B cell (primary cell): ENCODE data around the gene ARHGEF3. TPM values are rescaled to one million over a fixed set of nuclear protein-coding genes. Genes with fewer than 3 reads are reported as not detected.

ENCODE experiments used
- ATAC-seq: fragments of 200-7000 bp; cut with Tn5 transposase; one replicate; pipeline ENCODE4 v1.10.0; 2021; ENCODE audit warnings: low read depth, mild to moderate bottlenecking, moderate number of reproducible peaks, moderate library complexity
- CTCF ChIA-PET: fragments of 350-600 bp; sonication (Branson Sonifier 250); formaldehyde crosslinking; loops from one replicate; lab custom pipeline; 2021; ENCODE audit warnings: antibody characterized with exemption, inconsistent platforms; lab: Charles Lee
- POLR2A ChIA-PET: fragments of 350-600 bp; sonication (Branson Sonifier 250); formaldehyde crosslinking; loops from one replicate; lab custom pipeline; 2021; ENCODE audit warnings: antibody characterized with exemption; lab: Charles Lee
- DNase-seq: peaks from one replicate; pipeline ENCODE4 v3.0.0; 2013
- H2AFZ ChIP-seq: 2 replicates; pipeline ENCODE4 v1.6.1; 2012; ENCODE audit warnings: mild to moderate bottlenecking, low read depth, low read length; ENCODE audit not compliant: insufficient read depth, poor library complexity, severe bottlenecking
- H3K27ac ChIP-seq, 2 donors: 1 replicate in 1 of 2; 2 replicates in 1 of 2; pipeline ENCODE4 v1.5.1; 2012 to 2013; ENCODE audit warnings: low read length in 2 of 2, mild to moderate bottlenecking in 2 of 2, moderate library complexity in 1 of 2
- H3K27me3 ChIP-seq, 4 experiments: fragments of 200-600 bp in 1 of 4; sonication (generic) in 1 of 4; replicated peaks in 1 of 4; 1 replicate in 2 of 4; 2 replicates in 2 of 4; pipeline versions ENCODE4 v1.6.1 to v1.7.0; 2013 to 2016; ENCODE audit warnings: low read length in 3 of 4, mild to moderate bottlenecking in 2 of 4, mixed read lengths in 1 of 4, moderate library complexity in 1 of 4; ENCODE audit not compliant: insufficient read depth in 4 of 4, control insufficient read depth in 3 of 4; ENCODE audit errors: control extremely low read depth in 1 of 4
- H3K36me3 ChIP-seq, 2 experiments: replicated peaks in 1 of 2; 1 replicate in 1 of 2; 2 replicates in 1 of 2; pipeline versions ENCODE4 v1.6.1 to v1.7.1; 2013; ENCODE audit warnings: low read length in 1 of 2; ENCODE audit not compliant: insufficient read depth in 2 of 2, control insufficient read depth in 1 of 2; ENCODE audit errors: control extremely low read depth in 1 of 2, extremely low read depth in 1 of 2
- H3K4me1 ChIP-seq, 2 donors: fragments of 200-600 bp in 1 of 2; sonication (generic) in 1 of 2; 1 replicate in 1 of 2; 2 replicates in 1 of 2; pipeline versions ENCODE4 v1.5.1 to v1.6.1; 2013 to 2017; ENCODE audit warnings: low read length in 2 of 2; ENCODE audit not compliant: control insufficient read depth in 2 of 2, insufficient read depth in 2 of 2
- H3K4me2 ChIP-seq: replicated peaks from 2 replicates; pipeline ENCODE3; 2012; ENCODE audit warnings: mild to moderate bottlenecking, low read depth, low read length; ENCODE audit not compliant: poor library complexity, severe bottlenecking
- H3K4me3 ChIP-seq, 5 experiments: fragments of 200-600 bp in 1 of 5; sonication (generic) in 1 of 5; 1 replicate in 3 of 5; 2 replicates in 2 of 5; pipeline versions ENCODE4 v1.5.1 to v1.7.0; 2011 to 2016; ENCODE audit warnings: low read length in 4 of 5, mild to moderate bottlenecking in 4 of 5, low read depth in 2 of 5, control low read depth in 1 of 5, moderate library complexity in 1 of 5; ENCODE audit not compliant: insufficient read depth in 1 of 5; ENCODE audit errors: control extremely low read depth in 1 of 5, extremely low read depth in 1 of 5
- H3K79me2 ChIP-seq: fragments of 200-600 bp; sonication (generic); one replicate; pipeline ENCODE4 v1.6.0; 2016; ENCODE audit warnings: low read length; ENCODE audit not compliant: control insufficient read depth, insufficient read depth
- H3K9ac ChIP-seq: fragments of 200-600 bp; sonication (generic); 2 replicates; pipeline ENCODE4 v1.6.1; 2017; ENCODE audit warnings: mild to moderate bottlenecking, low read length, moderate library complexity
- H3K9me3 ChIP-seq, 3 donors: one replicate each; pipeline versions ENCODE4 v1.6.1 to v1.7.1; 2013; ENCODE audit warnings: low read length in 2 of 3; ENCODE audit not compliant: control insufficient read depth in 2 of 3, insufficient read depth in 1 of 3; ENCODE audit errors: control extremely low read depth in 1 of 3
- H4K20me1 ChIP-seq: 2 replicates; pipeline ENCODE4 v1.6.0; 2012; ENCODE audit warnings: mild to moderate bottlenecking, low read length; ENCODE audit not compliant: insufficient read depth, control insufficient read depth, poor library complexity, severe bottlenecking
- H3K27ac Mint-ChIP-seq: one replicate; pipeline ENCODE4 v1.8.0; 2021; ENCODE audit warnings: mixed read lengths
- H3K27me3 Mint-ChIP-seq: one replicate; pipeline ENCODE4 v1.8.0; 2021; ENCODE audit warnings: mixed read lengths
- H3K4me1 Mint-ChIP-seq: one replicate; pipeline ENCODE4 v1.8.0; 2021; ENCODE audit warnings: mixed read lengths
- H3K4me3 Mint-ChIP-seq: one replicate; pipeline ENCODE4 v1.8.0; 2021; ENCODE audit warnings: mixed read lengths
- H3K9me3 Mint-ChIP-seq: one replicate; pipeline ENCODE4 v1.8.0; 2022; ENCODE audit warnings: mixed read lengths; ENCODE audit not compliant: insufficient read depth
- CTCF ChIP-seq: fragments of 200-600 bp; IDR thresholded peaks from one replicate; pipeline ENCODE4 v1.8.0; 2022; ENCODE audit warnings: antibody characterized with exemption, mild to moderate bottlenecking
- EZH2 ChIP-seq: IDR thresholded peaks from 2 replicates; pipeline ENCODE4 v1.6.1; 2012; ENCODE audit warnings: borderline replicate concordance, low read depth, mild to moderate bottlenecking, moderate library complexity, low read length; ENCODE audit not compliant: insufficient read depth, poor library complexity, severe bottlenecking
- WGBS: methylation state at CpG from one replicate; pipeline ENCODE4 v1.1.5; 2013; ENCODE audit warnings: missing lambda C conversion rate; ENCODE audit not compliant: insufficient coverage; 5-methylcytosine and 5-hydroxymethylcytosine counted together
- intact Hi-C: fragments of 100-400 bp; cut with micrococcal nuclease; formaldehyde crosslinking; loops from one replicate; pipeline ENCODE4 v1.10.0; 2022
- polyA plus RNA-seq: library from polyadenylated mRNA; depleted of rRNA; stranded (reverse); fragments of >200 nt; gene quantifications from 2 replicates; pipeline ENCODE4 v1.2.3, GENCODE V29; 2012
- total RNA-seq, 2 donors: library from RNA; stranded (reverse); fragments of 120-200 nt in 1 of 2; gene quantifications; 1 replicate in 1 of 2; 2 replicates in 1 of 2; pipeline versions ENCODE4 v1.2.3 to v1.2.4, GENCODE V29; 2013 to 2022

The ARHGEF3 gene
- total and polyA plus RNA-seq, 2 donors (not counting 1 experiment from before 2014, with no cell fraction given) = 30.8 to 33.5 TPM

- CTCF ChIA-PET = interaction anchor here (1.0 to 10.4 kb wide), 3 partner anchors 12 to 45 kb away, joined by 4 to 190 read pairs (median 5); partner anchors contain the start of gene ARHGEF3
- H3K9ac ChIP-seq = no peak overlapping the region
- H2AFZ ChIP-seq = no peak overlapping the region
- H3K79me2 ChIP-seq = peaks cover 79% of the 10 kb centered on the region
- POLR2A ChIA-PET = interaction anchor here (1.7 to 2.1 kb wide), 2 partner anchors 13 to 34 kb away, joined by 11 to 12 read pairs; partner anchors contain the start of gene ARHGEF3
- H3K4me2 ChIP-seq = peak overlapping the region; percentile 21
- WGBS = 63% methylated on average over 5 of the region's 6 CpGs
- Mint-ChIP-seq H3K4me1 (peaks cover 73% of the 10 kb centered on the region), H3K27ac (peak overlapping the region; percentile 76), H3K4me3 (peak overlapping the region; percentile 13), H3K27me3 (no peaks in the 10 kb centered on the region), H3K9me3 (no peaks in the 10 kb centered on the region)
- no peak overlapping the region for H3K4me3 ChIP-seq
- no peaks in the 10 kb centered on the region for H4K20me1 ChIP-seq
- TF ChIP-seq CTCF = no peak
- TF ChIP-seq EZH2 = no peak
- H3K4me1 ChIP-seq = peaks cover 53 to 75% of the 10 kb centered on the region in 2 donors
- DNase-seq = no peak
- no peaks in the 10 kb centered on the region for H3K36me3 ChIP-seq
- peak overlapping the region in 1 of 2 donors; percentile 52 for H3K27ac ChIP-seq
- H3K27me3 ChIP-seq = no peaks in the 10 kb centered on the region
- intact Hi-C loops = no loop called here
- no peak for ATAC-seq
- no peaks in the 10 kb centered on the region for H3K9me3 ChIP-seq
Measured at GRCh38 chr3:56787784-56788256, 13.9 kb downstream of the ARHGEF3 start.

- Histone ChIP-seq H3K4me2 (peak overlapping the region; percentile 21), H3K79me2 (peaks cover 82% of the 10 kb centered on the region), H3K27ac (peak overlapping the region in 1 of 2 donors; percentile 52), H3K36me3 (no peaks in the 10 kb centered on the region), H3K9me3 (no peaks in the 10 kb centered on the region), H3K9ac (no peak overlapping the region), H3K4me3 (no peak overlapping the region), H3K4me1 (peaks cover 58 to 80% of the 10 kb centered on the region in 2 donors), H4K20me1 (no peaks in the 10 kb centered on the region), H3K27me3 (no peaks in the 10 kb centered on the region), H2AFZ (no peak overlapping the region)
- Mint-ChIP-seq H3K27ac (peak overlapping the region; percentile 67), H3K4me3 (no peak overlapping the region), H3K27me3 (no peaks in the 10 kb centered on the region), H3K4me1 (peaks cover 78% of the 10 kb centered on the region), H3K9me3 (no peaks in the 10 kb centered on the region)
- ATAC-seq (no peak), DNase-seq (peak; percentile 15)
- 96% methylated on average over 3 of the region's 9 CpGs for WGBS
- intact Hi-C loops = no loop called here
- TF ChIP-seq EZH2 (no peak), CTCF (no peak)
- ChIA-PET POLR2A (no interaction called here), CTCF (interaction anchor here (10.4 kb wide), 1 partner anchor 13 kb away, joined by 190 read pairs; the partner anchor contains the start of gene ARHGEF3)
Measured at GRCh38 chr3:56787258-56787775, 14.4 kb downstream of the ARHGEF3 start.
